Peyer's patch (tissue), 4 donors: ENCODE results near the gene EEF1A2. TPM values are rescaled to one million over a fixed set of nuclear protein-coding genes. Genes with fewer than 3 reads are reported as not detected.

Experiments used
- DNase-seq, 3 donors: peaks; one replicate each; pipeline ENCODE4 v3.0.0-alpha.2; 2017 to 2019
- H3K27ac ChIP-seq, 4 donors: fragments of 200-600 bp; sonication (generic); one replicate each; pipeline ENCODE4 v1.5.1; 2016 to 2019
- H3K27me3 ChIP-seq, 2 donors: fragments of 200-600 bp; sonication (generic); one replicate each; pipeline ENCODE4 v1.5.1; 2019
- H3K36me3 ChIP-seq, 3 donors: fragments of 200-600 bp; sonication (generic); one replicate each; pipeline ENCODE4 v1.5.1; 2016 to 2019
- H3K4me1 ChIP-seq, 4 donors: fragments of 200-600 bp; sonication (generic); one replicate each; pipeline ENCODE4 v1.5.1; 2016 to 2019
- H3K4me3 ChIP-seq, 4 donors: fragments of 200-600 bp; sonication (generic); 1 replicate in 3 of 4; 2 replicates in 1 of 4; pipeline ENCODE4 v1.5.1; 2016 to 2019; ENCODE audit warnings: mild to moderate bottlenecking in 1 of 4
- H3K9me3 ChIP-seq, 4 donors: fragments of 200-600 bp; sonication (generic); one replicate each; pipeline ENCODE4 v1.5.1; 2016 to 2019; ENCODE audit warnings: mild to moderate bottlenecking in 1 of 4
- POLR2A ChIP-seq, 2 donors: fragments of 450-650 bp; IDR thresholded peaks; one replicate each; pipeline ENCODE4 v1.5.1; 2017; ENCODE audit warnings: antibody characterized with exemption in 2 of 2, mild to moderate bottlenecking in 2 of 2, moderate library complexity in 2 of 2
- total RNA-seq, 4 donors: library from RNA; depleted of rRNA; stranded (reverse); fragments of >200 nt; gene quantifications; one replicate each; pipeline ENCODE4 v1.1.0, GENCODE V29; 2016
- TF ChIP-seq, protein P1 (sequence below), 6 experiments: fragments of 450-650 bp in 4 of 6; fragments of 200-600 bp in 2 of 6; sonication (generic) in 1 of 6; IDR thresholded peaks; one replicate each; pipeline ENCODE4 v1.5.1; 2017 to 2019; ENCODE audit warnings: antibody characterized with exemption in 6 of 6, mild to moderate bottlenecking in 3 of 6, moderate library complexity in 1 of 6

Gene EEF1A2
- total RNA-seq, 4 donors from 2014 or later = 0.67 to 3.3 (median 2.1) TPM

GRCh38 chr20:63495741-63496595 lies 2.9 kb downstream of the EEF1A2 start:
- DNase-seq = peak; percentile 67 to 84 (median 84)
- Histone ChIP-seq H3K27me3 (peaks cover 0 to 34% of the 10 kb centered on the region in 2 donors), H3K27ac (no peak overlapping the region), H3K36me3 (no peaks in the 10 kb centered on the region), H3K4me3 (peak overlapping the region in 3 of 4 donors; percentile 12 to 36 (median 32)), H3K4me1 (peaks cover 4 to 30% (median 16%) of the 10 kb centered on the region in 4 donors), H3K9me3 (no peaks in the 10 kb centered on the region)
- TF ChIP-seq, protein P1, sequence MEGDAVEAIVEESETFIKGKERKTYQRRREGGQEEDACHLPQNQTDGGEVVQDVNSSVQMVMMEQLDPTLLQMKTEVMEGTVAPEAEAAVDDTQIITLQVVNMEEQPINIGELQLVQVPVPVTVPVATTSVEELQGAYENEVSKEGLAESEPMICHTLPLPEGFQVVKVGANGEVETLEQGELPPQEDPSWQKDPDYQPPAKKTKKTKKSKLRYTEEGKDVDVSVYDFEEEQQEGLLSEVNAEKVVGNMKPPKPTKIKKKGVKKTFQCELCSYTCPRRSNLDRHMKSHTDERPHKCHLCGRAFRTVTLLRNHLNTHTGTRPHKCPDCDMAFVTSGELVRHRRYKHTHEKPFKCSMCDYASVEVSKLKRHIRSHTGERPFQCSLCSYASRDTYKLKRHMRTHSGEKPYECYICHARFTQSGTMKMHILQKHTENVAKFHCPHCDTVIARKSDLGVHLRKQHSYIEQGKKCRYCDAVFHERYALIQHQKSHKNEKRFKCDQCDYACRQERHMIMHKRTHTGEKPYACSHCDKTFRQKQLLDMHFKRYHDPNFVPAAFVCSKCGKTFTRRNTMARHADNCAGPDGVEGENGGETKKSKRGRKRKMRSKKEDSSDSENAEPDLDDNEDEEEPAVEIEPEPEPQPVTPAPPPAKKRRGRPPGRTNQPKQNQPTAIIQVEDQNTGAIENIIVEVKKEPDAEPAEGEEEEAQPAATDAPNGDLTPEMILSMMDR (IDR thresholded peaks at IDR 0.05) = peak; percentile 83 to 93 (median 86)
- no peak for TF ChIP-seq POLR2A (IDR thresholded peaks at IDR 0.05)

DNA sequence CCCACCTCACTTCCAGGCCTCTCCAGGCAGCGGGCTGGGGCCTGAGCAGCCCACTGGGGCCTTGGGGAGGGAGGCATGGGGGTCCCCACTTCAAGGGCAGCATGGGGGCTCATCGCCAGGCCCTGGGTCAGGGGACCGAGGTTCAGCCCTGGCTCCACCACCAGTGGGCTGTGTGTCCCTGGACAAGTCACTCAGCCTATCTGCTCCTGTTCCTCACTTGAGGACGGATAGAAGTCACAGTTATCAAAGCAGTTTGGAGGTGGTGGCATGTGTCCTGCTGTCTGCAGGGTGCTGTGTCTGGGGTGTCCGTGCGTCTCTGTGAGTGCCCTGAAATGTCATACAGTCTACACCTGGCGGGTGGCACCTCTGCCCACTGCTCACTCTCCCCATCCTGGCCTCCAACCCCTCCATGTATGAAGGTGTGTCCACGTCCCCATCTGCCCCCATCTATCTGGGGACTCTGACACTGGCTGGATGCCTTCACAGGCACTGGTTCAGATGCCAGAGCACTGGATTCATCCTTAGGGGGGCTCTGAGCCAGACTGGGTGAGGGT lies 3.6 kb downstream of the EEF1A2 start:
- Histone ChIP-seq H3K4me3 (no peak overlapping the region), H3K27ac (no peak overlapping the region), H3K9me3 (no peaks in the 10 kb centered on the region), H3K4me1 (peaks cover 4 to 30% (median 16%) of the 10 kb centered on the region in 4 donors), H3K27me3 (peaks cover 0 to 34% of the 10 kb centered on the region in 2 donors), H3K36me3 (no peaks in the 10 kb centered on the region)
- no peak for TF ChIP-seq POLR2A (IDR thresholded peaks at IDR 0.05)
- TF ChIP-seq, protein P1 (IDR thresholded peaks at IDR 0.05) = no peak
- DNase-seq = no peak

GRCh38 chr20:63494420-63495166 lies 4.3 kb downstream of the EEF1A2 start:
- H3K36me3 ChIP-seq = no peaks in the 10 kb centered on the region
- peaks cover 0 to 30% of the 10 kb centered on the region in 2 donors for H3K27me3 ChIP-seq
- DNase-seq = no peak
- H3K27ac ChIP-seq = no peak overlapping the region
- TF ChIP-seq POLR2A (IDR thresholded peaks at IDR 0.05) = no peak
- TF ChIP-seq, protein P1 (IDR thresholded peaks at IDR 0.05) = no peak
- H3K4me1 ChIP-seq = peaks cover 4 to 29% (median 15%) of the 10 kb centered on the region in 4 donors
- H3K9me3 ChIP-seq = no peaks in the 10 kb centered on the region
- no peak overlapping the region for H3K4me3 ChIP-seq

GRCh38 chr20:63494084-63494419 lies 4.8 kb downstream of the EEF1A2 start:
- no peak overlapping the region for H3K4me3 ChIP-seq
- no peaks in the 10 kb centered on the region for H3K36me3 ChIP-seq
- DNase-seq = no peak
- TF ChIP-seq, protein P1 (IDR thresholded peaks at IDR 0.05) = no peak
- TF ChIP-seq POLR2A (IDR thresholded peaks at IDR 0.05) = no peak
- peaks cover 0 to 26% of the 10 kb centered on the region in 2 donors for H3K27me3 ChIP-seq
- peaks cover 4 to 24% (median 12%) of the 10 kb centered on the region in 4 donors for H3K4me1 ChIP-seq
- H3K9me3 ChIP-seq = no peaks in the 10 kb centered on the region
- no peak overlapping the region for H3K27ac ChIP-seq

DNA sequence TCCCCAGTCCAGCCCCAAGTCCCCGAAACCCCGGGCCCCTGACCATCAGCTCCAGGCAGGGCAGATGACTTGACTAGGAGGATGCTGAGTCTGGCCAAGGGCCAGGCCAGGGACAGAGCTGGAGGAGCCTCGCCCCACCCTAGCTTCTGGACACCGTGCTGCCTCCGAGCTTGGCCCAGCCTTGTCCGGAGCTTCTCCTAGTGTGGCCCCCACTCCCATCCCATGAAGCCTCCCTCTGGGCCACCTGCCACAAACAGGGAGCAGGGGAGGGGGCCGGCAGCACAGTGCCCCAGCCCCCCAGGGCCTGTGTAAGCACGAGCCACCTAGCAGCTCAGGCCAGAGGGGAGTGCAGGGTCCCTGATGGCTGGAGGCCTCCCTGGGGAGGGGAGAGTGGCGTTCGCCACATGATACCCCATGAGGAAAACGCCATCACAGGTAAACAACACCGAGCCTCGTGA lies 5.3 kb downstream of the EEF1A2 start:
- H3K9me3 ChIP-seq = no peaks in the 10 kb centered on the region
- H3K4me3 ChIP-seq = no peak overlapping the region
- DNase-seq = no peak
- H3K4me1 ChIP-seq = peaks cover 4 to 20% (median 10%) of the 10 kb centered on the region in 4 donors
- H3K36me3 ChIP-seq = no peaks in the 10 kb centered on the region
- no peak overlapping the region for H3K27ac ChIP-seq
- peaks cover 0 to 25% of the 10 kb centered on the region in 2 donors for H3K27me3 ChIP-seq
- TF ChIP-seq POLR2A (IDR thresholded peaks at IDR 0.05) = no peak
- TF ChIP-seq, protein P1 (IDR thresholded peaks at IDR 0.05) = no peak
